ENCODE results near the gene DLG5. TPM values are rescaled to one million over a fixed set of nuclear protein-coding genes. Genes with fewer than 3 reads are reported as not detected.

Gene DLG5
- total RNA-seq, 1 experiment from 2014 or later: 51.0 TPM

GRCh38 chr10:77889277-77889903, 37.2 kb downstream of the DLG5 start:
- H3K4me1 Mint-ChIP-seq (ENCODE audit: low read depth, unreplicated experiment): peaks cover 57% of the 10 kb centered on the region
- CTCF ChIA-PET: interaction anchor here (0.6 to 1.9 kb wide), 13 partner anchors 8 to 1204 kb away, joined by 3 to 7 read pairs (median 4); partner anchors contain the start of gene DLG5
- H3K27me3 Mint-ChIP-seq (ENCODE audit: unreplicated experiment): no peaks in the 10 kb centered on the region
- no peak for TF ChIP-seq CTCF (IDR thresholded peaks at IDR 0.05; ENCODE audit: unreplicated experiment)
- peak overlapping the region; percentile 87 for H3K27ac Mint-ChIP-seq (ENCODE audit: unreplicated experiment)
- peak overlapping the region; percentile 47 for H3K4me3 Mint-ChIP-seq (ENCODE audit: low read depth, unreplicated experiment)
- H3K9me3 Mint-ChIP-seq (ENCODE audit: low read depth, unreplicated experiment): no peaks in the 10 kb centered on the region
- DNase-seq: peak; percentile 97
- no TSS peak for BruUV-seq (replicated peaks)
- H3K36me3 Mint-ChIP-seq (ENCODE audit: insufficient read depth, unreplicated experiment): peaks cover 11% of the 10 kb centered on the region
- intact Hi-C loops (cut with micrococcal nuclease; ENCODE audit: unreplicated experiment): loop anchor here (5.0 kb wide), 1 partner anchor 42 kb away; no protein-coding TSS in a partner anchor

- Mint-ChIP-seq H3K4me1 (ENCODE audit: low read depth, unreplicated experiment) (peaks cover 57% of the 10 kb centered on the region), H3K27ac (ENCODE audit: unreplicated experiment) (peak overlapping the region; percentile 87), H3K36me3 (ENCODE audit: insufficient read depth, unreplicated experiment) (peaks cover 11% of the 10 kb centered on the region), H3K9me3 (ENCODE audit: low read depth, unreplicated experiment) (no peaks in the 10 kb centered on the region), H3K27me3 (ENCODE audit: unreplicated experiment) (no peaks in the 10 kb centered on the region), H3K4me3 (ENCODE audit: low read depth, unreplicated experiment) (peak overlapping the region; percentile 29)
- DNase-seq: no peak
- CTCF ChIA-PET: interaction anchor here (1.3 kb wide), 1 partner anchor 31 kb away, joined by 3 read pairs; no protein-coding TSS in a partner anchor
- intact Hi-C loops (cut with micrococcal nuclease; ENCODE audit: unreplicated experiment): loop anchor here (5.0 kb wide), 1 partner anchor 41 kb away; no protein-coding TSS in a partner anchor
- TF ChIP-seq CTCF (IDR thresholded peaks at IDR 0.05; ENCODE audit: unreplicated experiment): no peak
- no TSS peak for BruUV-seq (replicated peaks)
Observed at GRCh38 chr10:77888356-77888703, 38.2 kb downstream of the DLG5 start.

GRCh38 chr10:77887631-77888355, 38.8 kb downstream of the DLG5 start:
- DNase-seq: no peak
- CTCF ChIA-PET: interaction anchor here (0.5 to 1.5 kb wide), 2 partner anchors 11 to 23 kb away, joined by 3 to 6 read pairs; no protein-coding TSS in a partner anchor
- Mint-ChIP-seq H3K27me3 (ENCODE audit: unreplicated experiment) (no peaks in the 10 kb centered on the region), H3K36me3 (ENCODE audit: insufficient read depth, unreplicated experiment) (peaks cover 11% of the 10 kb centered on the region), H3K4me1 (ENCODE audit: low read depth, unreplicated experiment) (peaks cover 57% of the 10 kb centered on the region), H3K4me3 (ENCODE audit: low read depth, unreplicated experiment) (peak overlapping the region; percentile 29), H3K27ac (ENCODE audit: unreplicated experiment) (peak overlapping the region; percentile 87), H3K9me3 (ENCODE audit: low read depth, unreplicated experiment) (no peaks in the 10 kb centered on the region)
- no peak for TF ChIP-seq CTCF (IDR thresholded peaks at IDR 0.05; ENCODE audit: unreplicated experiment)
- no TSS peak for BruUV-seq (replicated peaks)
- intact Hi-C loops (cut with micrococcal nuclease; ENCODE audit: unreplicated experiment): loop anchor here (5.0 kb wide), 1 partner anchor 40 kb away; no protein-coding TSS in a partner anchor

GRCh38 chr10:77886795-77887355, 39.7 kb downstream of the DLG5 start:
- peaks cover 54% of the 10 kb centered on the region for H3K4me1 Mint-ChIP-seq (ENCODE audit: low read depth, unreplicated experiment)
- DNase-seq: no peak
- CTCF ChIA-PET: interaction anchor here (0.5 to 1.5 kb wide), 2 partner anchors 12 to 24 kb away, joined by 3 to 6 read pairs; no protein-coding TSS in a partner anchor
- H3K36me3 Mint-ChIP-seq (ENCODE audit: insufficient read depth, unreplicated experiment): peaks cover 11% of the 10 kb centered on the region
- no peaks in the 10 kb centered on the region for H3K27me3 Mint-ChIP-seq (ENCODE audit: unreplicated experiment)
- no TSS peak for BruUV-seq (replicated peaks)
- TF ChIP-seq CTCF (IDR thresholded peaks at IDR 0.05; ENCODE audit: unreplicated experiment): no peak
- no peaks in the 10 kb centered on the region for H3K9me3 Mint-ChIP-seq (ENCODE audit: low read depth, unreplicated experiment)
- no peak overlapping the region for H3K4me3 Mint-ChIP-seq (ENCODE audit: low read depth, unreplicated experiment)
- H3K27ac Mint-ChIP-seq (ENCODE audit: unreplicated experiment): no peak overlapping the region
- intact Hi-C loops (cut with micrococcal nuclease; ENCODE audit: unreplicated experiment): loop anchor here (5.0 kb wide), 1 partner anchor 40 kb away; no protein-coding TSS in a partner anchor

Data from Calu3 (cell line).